GM19452 (cell line): ENCODE results near the gene RAVER1.
"Not testable (repeated sequence)": the region's sequence is repeated elsewhere in the genome, so short reads cannot be mapped to it uniquely, and the experiment has no call there.

Source experiments
- ATAC-seq: cut with Tn5 transposase; IDR thresholded peaks from one replicate; pipeline ENCODE4 v1.9.1; 2021; ENCODE audit not compliant: unreplicated experiment

RAVER1 gene

GRCh38 chr19:10346509-10346908, 13.2 kb upstream of the RAVER1 start:
- ATAC-seq, result no peak

DNA sequence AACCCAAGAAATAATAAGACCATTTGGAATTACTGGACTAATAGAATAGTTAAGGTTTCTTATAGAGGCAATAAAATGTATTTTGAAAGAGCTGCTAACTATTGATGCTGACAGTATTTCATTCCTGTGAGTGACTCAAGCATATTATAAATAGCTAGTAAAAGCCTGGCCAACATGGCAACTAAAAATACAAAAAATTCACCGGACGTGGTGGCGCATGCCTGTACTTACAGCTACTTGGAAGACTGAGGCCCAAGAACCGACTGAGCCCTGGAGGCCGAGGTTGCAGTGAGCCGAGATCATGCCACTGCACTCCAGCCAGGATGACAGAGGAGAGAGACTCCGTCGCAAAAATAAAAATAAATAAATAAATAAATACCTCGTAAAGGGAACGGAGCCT, 11.5 kb upstream of the RAVER1 start:
- ATAC-seq, result no peak

DNA sequence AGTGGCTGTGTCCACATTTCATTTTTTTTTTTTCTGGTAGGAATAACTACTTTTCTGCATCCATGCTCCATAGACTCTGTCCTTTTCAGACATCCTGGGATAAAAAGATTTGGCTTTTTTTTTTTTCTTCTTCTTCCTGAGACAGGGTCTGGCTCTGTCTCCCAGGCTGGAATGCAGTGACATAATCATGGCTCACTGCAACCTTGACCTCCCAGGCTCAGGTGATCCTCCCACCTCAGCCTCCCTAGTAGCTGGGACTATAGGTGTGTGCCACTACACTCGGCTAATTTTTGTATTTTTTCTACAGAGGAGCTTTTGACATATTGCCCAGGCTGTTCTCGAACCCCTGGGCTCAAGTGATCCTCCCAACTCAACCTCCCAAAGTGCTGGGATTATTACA, 10.2 kb upstream of the RAVER1 start:
- no peak for ATAC-seq

- no peak for ATAC-seq
These were observed 6.6 kb upstream of the RAVER1 start for GRCh38 chr19:10339977-10340376.

GRCh38 chr19:10339380-10339960, 6.1 kb upstream of the RAVER1 start, which contains the start of gene ICAM3:
Gene ICAM3 (minus strand): TSS chr19:10339624. CDS start chr19:10339614, 10 bp downstream.
- peak; percentile 72 for ATAC-seq

DNA sequence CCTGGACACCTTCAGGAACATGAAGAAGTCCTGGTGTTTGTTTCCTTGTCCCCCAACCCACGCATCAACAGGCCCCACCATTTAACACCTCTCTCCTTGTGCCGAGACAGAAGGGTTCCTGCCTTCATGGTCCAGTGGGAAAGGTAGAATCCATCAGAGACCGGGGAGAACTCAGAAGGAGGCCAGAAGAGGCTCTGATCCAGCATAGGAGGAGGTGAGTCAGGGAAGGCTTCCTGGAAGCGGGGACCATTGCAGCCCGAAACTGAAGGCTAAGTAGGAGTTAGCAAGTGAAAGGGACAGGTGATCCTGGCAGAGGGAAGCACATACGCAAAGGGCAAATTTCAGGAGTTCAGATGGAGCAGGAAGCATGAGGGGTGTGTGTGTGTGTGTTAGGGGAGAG, 5.6 kb upstream of the RAVER1 start:
- no peak for ATAC-seq

DNA sequence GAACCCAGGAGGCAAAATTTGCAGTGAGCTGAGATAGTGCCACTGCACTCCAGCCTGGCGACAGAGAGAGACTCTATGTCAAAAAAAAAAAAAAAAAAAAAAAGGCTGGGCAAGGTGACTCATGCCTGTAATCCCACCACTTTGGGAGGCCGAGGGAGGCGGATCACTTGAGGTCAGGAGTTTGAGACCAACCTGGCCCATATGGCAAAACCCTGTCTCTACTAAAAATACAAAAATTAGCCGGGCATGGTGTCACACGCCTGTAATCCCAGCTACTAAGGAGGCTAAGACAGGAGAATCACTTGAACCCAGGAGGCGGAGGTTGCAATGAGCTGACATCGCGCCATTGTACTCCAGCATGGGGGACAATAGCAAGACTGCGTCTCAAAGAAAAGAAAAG, 3.4 kb upstream of the RAVER1 start:
- ATAC-seq, result not testable (repeated sequence)

- ATAC-seq, result no peak
These were observed 2.1 kb upstream of the RAVER1 start for GRCh38 chr19:10335352-10335985.

- no peak for ATAC-seq
These were observed 1.4 kb upstream of the RAVER1 start for GRCh38 chr19:10334588-10335351.

DNA sequence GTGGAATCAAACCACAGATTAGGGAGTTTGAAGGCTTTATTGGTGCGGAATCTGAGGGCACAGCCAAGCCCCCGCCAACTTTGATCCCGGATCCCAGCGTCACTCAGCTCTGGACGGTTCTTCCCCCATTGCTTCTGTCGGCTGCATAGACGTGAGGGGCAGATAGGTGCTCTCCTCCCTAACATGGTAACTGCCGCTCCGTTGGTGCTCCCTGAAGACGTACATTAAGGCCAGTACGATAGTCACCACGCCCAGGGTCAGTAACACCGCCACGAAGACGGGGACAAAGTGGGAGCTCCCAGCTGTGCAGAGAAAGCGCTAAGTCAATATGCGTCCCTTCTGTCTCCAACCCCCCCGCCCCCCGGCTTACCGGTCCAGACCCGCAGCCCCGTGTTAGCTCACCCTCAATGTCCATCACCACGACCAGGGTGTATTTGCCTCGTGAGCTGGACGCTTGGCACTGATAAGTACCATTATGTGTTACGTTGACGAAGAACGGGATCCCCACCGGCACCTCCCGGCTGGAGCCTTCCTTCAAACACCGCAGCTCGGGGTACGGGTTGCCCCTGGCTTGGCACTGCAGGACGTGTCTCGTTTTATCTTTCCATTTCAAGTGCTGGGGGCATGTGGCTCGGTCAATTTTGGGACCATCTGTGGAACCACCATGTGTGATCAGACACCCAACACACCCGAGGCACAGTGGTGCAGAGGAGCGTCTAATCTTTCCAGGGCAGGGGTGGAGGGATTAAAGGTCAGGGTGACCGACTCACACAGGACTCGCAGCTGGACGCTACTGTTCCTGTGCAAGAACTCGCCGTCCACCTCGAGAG, 644 bp upstream of the RAVER1 start:
- peak; percentile 6 for ATAC-seq

GRCh38 chr19:10332158-10332964, 968 bp downstream of the RAVER1 start:
- ATAC-seq, result no peak

- no peak for ATAC-seq
These were observed 3.8 kb downstream of the RAVER1 start for GRCh38 chr19:10329555-10329954.

- ATAC-seq, result no peak
These were observed 4.5 kb downstream of the RAVER1 start for GRCh38 chr19:10328558-10329429.

DNA sequence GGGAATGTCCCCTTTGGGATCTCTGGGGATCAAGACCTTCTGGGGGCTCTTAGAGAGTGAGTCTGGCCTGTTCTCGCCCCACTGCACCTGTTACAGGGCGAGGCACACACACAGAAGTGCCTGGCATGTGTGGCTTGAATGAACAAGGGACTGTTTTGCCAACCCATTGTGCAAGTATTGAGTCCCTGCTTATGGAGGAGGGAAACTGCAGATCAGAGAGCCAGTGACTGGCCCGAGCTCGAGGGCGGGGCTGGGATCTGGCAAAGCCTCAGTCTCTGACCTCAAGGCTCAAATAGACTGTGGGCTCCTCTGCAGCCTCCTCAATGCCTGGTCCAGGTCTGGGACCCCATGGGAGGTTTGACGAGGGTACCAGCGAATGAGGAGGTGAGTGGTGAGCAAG, 5.5 kb downstream of the RAVER1 start:
- ATAC-seq, result no peak

DNA sequence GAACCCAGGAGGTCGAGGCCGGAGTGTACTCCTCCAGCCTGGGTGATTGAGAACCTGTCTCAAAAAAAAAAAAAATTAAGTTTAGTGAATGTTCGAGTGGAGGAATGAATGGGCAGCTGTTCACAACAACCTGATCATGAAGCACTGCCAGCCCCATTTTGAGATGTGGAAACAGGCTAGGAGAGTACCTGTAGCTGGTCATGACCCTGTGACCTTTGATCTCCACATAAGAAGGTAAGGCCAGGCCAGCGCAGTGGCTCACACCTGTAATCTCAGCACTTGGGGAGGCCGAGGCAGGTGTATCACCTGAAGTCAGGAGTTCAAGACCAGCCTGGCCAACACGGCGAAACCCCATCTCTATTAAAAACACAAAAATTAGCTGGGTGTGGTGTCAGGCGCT, 7.6 kb downstream of the RAVER1 start:
- no peak for ATAC-seq

DNA sequence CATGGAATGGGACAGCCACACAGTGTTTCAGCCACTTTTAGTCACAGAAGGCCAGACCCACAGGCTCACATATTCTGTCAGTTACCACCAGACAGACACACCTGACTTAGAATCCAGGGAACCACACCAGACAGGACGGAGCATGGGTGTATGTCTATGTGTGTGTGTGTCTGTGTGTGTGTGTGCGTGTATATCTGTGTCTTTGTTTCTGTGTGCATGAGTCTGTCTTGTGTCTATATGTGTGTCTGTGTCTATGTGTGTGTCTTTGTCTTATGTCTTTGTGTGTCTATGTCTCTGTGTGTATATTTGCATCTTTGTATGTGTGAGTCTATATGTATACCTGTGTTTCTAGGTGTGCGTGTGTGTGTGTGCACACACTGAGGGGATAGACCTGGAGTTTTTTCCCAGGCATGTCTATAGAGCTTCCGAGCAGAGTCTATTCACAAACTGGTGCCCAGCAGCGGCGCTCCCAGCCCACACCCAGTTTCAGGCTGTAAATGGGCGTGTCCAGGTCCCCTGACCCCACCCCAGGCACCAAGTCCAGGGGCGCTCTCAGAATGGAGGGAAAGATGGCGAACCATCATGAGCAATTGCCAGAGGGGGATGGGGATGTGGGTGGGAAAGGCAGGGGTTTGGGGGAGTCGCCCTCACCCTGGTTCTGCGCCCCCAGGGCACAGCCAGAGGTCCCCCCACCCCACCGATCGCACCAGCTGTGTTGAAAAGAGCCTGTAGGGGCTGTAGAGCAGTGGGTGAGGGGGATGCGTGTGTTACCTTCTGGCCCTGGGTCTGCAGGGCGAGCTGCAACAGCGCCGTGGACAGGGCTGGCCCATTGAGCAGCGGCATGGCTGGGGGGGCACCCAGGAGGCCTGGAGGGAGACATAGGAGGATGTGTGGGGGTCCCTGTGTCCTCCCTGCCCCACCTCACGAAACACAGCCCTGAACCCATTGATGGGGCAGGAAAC, 11.2 kb downstream of the RAVER1 start:
- ATAC-seq, result no peak

GRCh38 chr19:10321417-10321797, 11.9 kb downstream of the RAVER1 start:
- no peak for ATAC-seq

GRCh38 chr19:10320602-10321416, 12.5 kb downstream of the RAVER1 start:
- ATAC-seq, result no peak
